Epithelial cell of proximal tubule (primary cell): Measurements from ENCODE around the gene ADGRA3. TPM values are rescaled to one million over a fixed set of nuclear protein-coding genes. Genes with fewer than 3 reads are reported as not detected.
"Not testable (repeated sequence)": the region's sequence is repeated elsewhere in the genome, so short reads cannot be mapped to it uniquely, and the experiment has no call there.

ENCODE experiments used
- DNase-seq: peaks from one replicate; pipeline ENCODE4 v3.0.0-alpha.2; 2011; ENCODE audit warnings: low read depth
- H3K4me3 ChIP-seq: 2 replicates; pipeline ENCODE4 v1.5.1; 2011; ENCODE audit warnings: low read depth, mild to moderate bottlenecking, low read length
- total RNA-seq: library from RNA; depleted of rRNA; stranded (reverse); fragments of >200 nt; gene quantifications from 2 replicates; pipeline ENCODE4 v1.2.3, GENCODE V29; 2015
- TF ChIP-seq, protein P1 (sequence below): conservative IDR thresholded peaks from 2 replicates; pipeline ENCODE4 v1.5.1; 2012; ENCODE audit warnings: low read depth, mild to moderate bottlenecking, low read length

The ADGRA3 gene
- total RNA-seq, 1 donor from 2014 or later: 35.3 TPM

- no peak overlapping the region for H3K4me3 ChIP-seq
- TF ChIP-seq, protein P1, sequence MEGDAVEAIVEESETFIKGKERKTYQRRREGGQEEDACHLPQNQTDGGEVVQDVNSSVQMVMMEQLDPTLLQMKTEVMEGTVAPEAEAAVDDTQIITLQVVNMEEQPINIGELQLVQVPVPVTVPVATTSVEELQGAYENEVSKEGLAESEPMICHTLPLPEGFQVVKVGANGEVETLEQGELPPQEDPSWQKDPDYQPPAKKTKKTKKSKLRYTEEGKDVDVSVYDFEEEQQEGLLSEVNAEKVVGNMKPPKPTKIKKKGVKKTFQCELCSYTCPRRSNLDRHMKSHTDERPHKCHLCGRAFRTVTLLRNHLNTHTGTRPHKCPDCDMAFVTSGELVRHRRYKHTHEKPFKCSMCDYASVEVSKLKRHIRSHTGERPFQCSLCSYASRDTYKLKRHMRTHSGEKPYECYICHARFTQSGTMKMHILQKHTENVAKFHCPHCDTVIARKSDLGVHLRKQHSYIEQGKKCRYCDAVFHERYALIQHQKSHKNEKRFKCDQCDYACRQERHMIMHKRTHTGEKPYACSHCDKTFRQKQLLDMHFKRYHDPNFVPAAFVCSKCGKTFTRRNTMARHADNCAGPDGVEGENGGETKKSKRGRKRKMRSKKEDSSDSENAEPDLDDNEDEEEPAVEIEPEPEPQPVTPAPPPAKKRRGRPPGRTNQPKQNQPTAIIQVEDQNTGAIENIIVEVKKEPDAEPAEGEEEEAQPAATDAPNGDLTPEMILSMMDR: peak; percentile 94
- DNase-seq: peak; percentile 20
These were observed 126.5 kb downstream of the ADGRA3 start for GRCh38 chr4:22389240-22389870.

DNA sequence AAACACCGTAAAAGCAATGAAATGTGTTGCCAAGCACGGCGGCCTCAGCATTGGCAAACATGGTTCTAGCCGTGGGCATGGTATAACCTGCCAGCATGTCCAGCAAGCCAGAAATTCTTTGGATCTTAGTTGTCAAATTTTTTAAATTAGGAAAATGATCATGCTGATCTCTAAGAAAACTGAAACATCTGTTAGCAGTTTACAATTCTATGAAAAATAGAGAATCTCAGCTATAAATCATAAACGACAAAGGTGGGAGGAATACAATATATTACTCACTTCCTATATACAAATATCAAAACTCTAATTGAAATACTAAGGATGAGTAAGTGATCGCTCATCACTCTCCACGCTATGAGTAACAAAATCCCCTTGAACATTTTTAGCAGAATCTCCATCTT is 130.3 kb downstream of the ADGRA3 start:
- TF ChIP-seq, protein P1: no peak
- no peak overlapping the region for H3K4me3 ChIP-seq
- no peak for DNase-seq

DNA sequence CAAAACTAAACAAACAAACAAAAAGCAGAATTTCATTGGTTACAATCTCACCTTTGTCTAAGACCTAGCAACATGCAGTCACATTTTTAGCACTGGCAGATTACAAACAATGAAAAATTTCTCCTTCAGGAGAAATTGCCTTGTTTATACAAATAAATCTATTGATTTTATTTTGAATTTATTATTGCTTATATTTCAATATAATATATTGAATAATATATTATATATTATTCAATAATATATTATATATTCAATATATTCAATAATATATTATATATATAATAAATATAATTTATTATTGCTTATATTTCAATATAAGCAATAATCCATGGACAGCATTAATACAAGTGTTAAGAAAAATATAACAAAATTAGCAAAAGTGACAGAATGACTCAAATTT is 131.7 kb downstream of the ADGRA3 start:
- TF ChIP-seq, protein P1: no peak
- no peak overlapping the region for H3K4me3 ChIP-seq
- no peak for DNase-seq

GRCh38 chr4:22382216-22382615 is 133.7 kb downstream of the ADGRA3 start:
- H3K4me3 ChIP-seq: not testable (repeated sequence)

GRCh38 chr4:22372986-22373385 is 142.9 kb downstream of the ADGRA3 start:
- no peak for DNase-seq
- TF ChIP-seq, protein P1: no peak
- H3K4me3 ChIP-seq: no peak overlapping the region

More at GRCh38 chr4:22382216-22382615, 133.7 kb downstream of the ADGRA3 start:
- DNase-seq: not testable (repeated sequence)

GRCh38 chr4:22369901-22370562 is 145.8 kb downstream of the ADGRA3 start:
- DNase-seq: no peak
- TF ChIP-seq, protein P1: no peak
- no peak overlapping the region for H3K4me3 ChIP-seq

DNA sequence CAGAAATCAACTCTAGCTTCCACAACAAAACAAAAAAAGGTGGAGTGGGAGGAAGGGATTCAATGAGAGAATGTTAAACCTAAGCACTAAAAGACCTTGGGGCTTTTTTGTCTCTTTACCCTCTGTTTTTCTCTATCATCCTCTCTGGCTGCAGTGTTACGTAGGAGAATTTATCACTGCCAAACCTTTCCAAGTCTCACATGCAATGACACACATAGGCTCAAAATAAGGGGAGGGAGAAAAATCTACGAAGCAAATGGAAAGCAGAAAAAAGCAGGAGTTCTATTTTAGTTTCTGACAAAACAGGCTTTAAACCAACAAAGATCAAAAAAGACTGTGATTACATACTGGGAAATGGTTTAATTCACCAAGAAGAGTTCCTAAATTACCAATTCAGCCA is 152.1 kb downstream of the ADGRA3 start:
- DNase-seq: no peak
- no peak overlapping the region for H3K4me3 ChIP-seq
- TF ChIP-seq, protein P1: no peak
